GM21619 (cell line): ENCODE measurements around the gene TRDN.
"Not testable (repeated sequence)": the region's sequence is repeated elsewhere in the genome, so short reads cannot be mapped to it uniquely, and the experiment has no call there.

ENCODE experiments used
- ATAC-seq: cut with Tn5 transposase; IDR thresholded peaks from one replicate; pipeline ENCODE4 v1.9.1; 2021; ENCODE audit not compliant: unreplicated experiment

TRDN gene

GRCh38 chr6:123316733-123317323, 319.9 kb downstream of the TRDN start:
- ATAC-seq, result no peak

GRCh38 chr6:123314459-123314858, 322.3 kb downstream of the TRDN start:
- ATAC-seq, result not testable (repeated sequence)

- ATAC-seq, result no peak
These were observed 327.6 kb downstream of the TRDN start for GRCh38 chr6:123309130-123309529.

- ATAC-seq, result no peak
These were observed 330.4 kb downstream of the TRDN start for GRCh38 chr6:123306334-123306733.

GRCh38 chr6:123295672-123296071, 341.1 kb downstream of the TRDN start:
- no peak for ATAC-seq

- no peak for ATAC-seq
These were observed 341.6 kb downstream of the TRDN start for GRCh38 chr6:123295181-123295580.

- no peak for ATAC-seq
These were observed 348.1 kb downstream of the TRDN start for GRCh38 chr6:123288649-123289048.

- ATAC-seq, result no peak
These were observed 360.2 kb downstream of the TRDN start for GRCh38 chr6:123276546-123276980.

- ATAC-seq, result no peak
These were observed 372.8 kb downstream of the TRDN start for GRCh38 chr6:123263981-123264380.

- ATAC-seq, result no peak
These were observed 396.1 kb downstream of the TRDN start for GRCh38 chr6:123240626-123241025.

- ATAC-seq, result no peak
These were observed 403.4 kb downstream of the TRDN start for GRCh38 chr6:123233336-123233735.

GRCh38 chr6:123227789-123228188, 409.0 kb downstream of the TRDN start:
- not testable (repeated sequence) for ATAC-seq

GRCh38 chr6:123226398-123226797, 410.4 kb downstream of the TRDN start:
- ATAC-seq, result no peak

- no peak for ATAC-seq
These were observed 412.7 kb downstream of the TRDN start for GRCh38 chr6:123224077-123224476.

GRCh38 chr6:123223461-123223860, 413.3 kb downstream of the TRDN start:
- ATAC-seq, result no peak

- no peak for ATAC-seq
These were observed 421.5 kb downstream of the TRDN start for GRCh38 chr6:123215211-123215610.

- no peak for ATAC-seq
These were observed 422.3 kb downstream of the TRDN start for GRCh38 chr6:123214433-123214832.

- no peak for ATAC-seq
These were observed 422.8 kb downstream of the TRDN start for GRCh38 chr6:123213921-123214320.

GRCh38 chr6:123211777-123212545, 424.8 kb downstream of the TRDN start:
- ATAC-seq, result no peak

- no peak for ATAC-seq
These were observed 426.1 kb downstream of the TRDN start for GRCh38 chr6:123210645-123211044.

- ATAC-seq, result no peak
These were observed 428.7 kb downstream of the TRDN start for GRCh38 chr6:123207967-123208510.

GRCh38 chr6:123203928-123204327, 432.8 kb downstream of the TRDN start:
- ATAC-seq, result no peak
